H1 (cell line): ENCODE results near the gene EPHA4.

Experiments used
- CEBPB ChIP-seq: IDR thresholded peaks from 2 replicates; pipeline ENCODE4 v1.6.1; 2012; ENCODE audit warnings: low read depth, low read length
- CREB1 ChIP-seq: IDR thresholded peaks from 2 replicates; pipeline ENCODE4 v1.6.1; 2012; ENCODE audit warnings: inconsistent platforms
- KDM5A ChIP-seq: fragments of 200-600 bp; IDR thresholded peaks from 2 replicates; pipeline ENCODE4 v1.7.1; 2012; ENCODE audit warnings: mild to moderate bottlenecking, low read length, inconsistent platforms, mixed read lengths
- NANOG ChIP-seq: IDR thresholded peaks from 2 replicates; pipeline ENCODE4 v1.6.1; 2011; ENCODE audit warnings: low read length, low read depth, mild to moderate bottlenecking, inconsistent platforms; ENCODE audit not compliant: insufficient read depth, poor library complexity, severe bottlenecking
- POLR2A ChIP-seq, 2 experiments: IDR thresholded peaks; 1 replicate in 1 of 2; 2 replicates in 1 of 2; pipeline ENCODE4 v1.6.1; 2011; ENCODE audit warnings: low read depth in 2 of 2, low read length in 2 of 2, mild to moderate bottlenecking in 2 of 2; ENCODE audit errors: control extremely low read depth in 1 of 2
- POU5F1 ChIP-seq: IDR thresholded peaks from 2 replicates; pipeline ENCODE4 v1.6.1; 2011; ENCODE audit warnings: low read depth, mild to moderate bottlenecking, low read length, moderate library complexity
- RFX5 ChIP-seq: IDR thresholded peaks from 2 replicates; pipeline ENCODE4 v1.6.1; 2011; ENCODE audit warnings: low read depth, low read length, improper control_type of control experiment, borderline replicate concordance
- TCF12 ChIP-seq: IDR thresholded peaks from 2 replicates; pipeline ENCODE4 v1.6.1; 2011; ENCODE audit warnings: low read depth, mild to moderate bottlenecking, low read length
- TEAD4 ChIP-seq: IDR thresholded peaks from 2 replicates; pipeline ENCODE4 v1.6.1; 2012; ENCODE audit warnings: low read depth, low read length, inconsistent platforms, mixed read lengths
- TF ChIP-seq, protein P1 (sequence below): IDR thresholded peaks from 2 replicates; pipeline ENCODE4 v1.6.1; 2012; ENCODE audit warnings: inconsistent platforms
- TF ChIP-seq, protein P2 (sequence below), 3 experiments: IDR thresholded peaks; 1 replicate in 2 of 3; 2 replicates in 1 of 3; pipeline versions ENCODE4 v1.5.1 to v1.6.1; 2011; ENCODE audit warnings: low read length in 3 of 3, mild to moderate bottlenecking in 3 of 3, inconsistent platforms in 2 of 3, low read depth in 1 of 3, moderate library complexity in 1 of 3; ENCODE audit not compliant: insufficient read depth in 1 of 3; ENCODE audit errors: control extremely low read depth in 1 of 3

DNA sequence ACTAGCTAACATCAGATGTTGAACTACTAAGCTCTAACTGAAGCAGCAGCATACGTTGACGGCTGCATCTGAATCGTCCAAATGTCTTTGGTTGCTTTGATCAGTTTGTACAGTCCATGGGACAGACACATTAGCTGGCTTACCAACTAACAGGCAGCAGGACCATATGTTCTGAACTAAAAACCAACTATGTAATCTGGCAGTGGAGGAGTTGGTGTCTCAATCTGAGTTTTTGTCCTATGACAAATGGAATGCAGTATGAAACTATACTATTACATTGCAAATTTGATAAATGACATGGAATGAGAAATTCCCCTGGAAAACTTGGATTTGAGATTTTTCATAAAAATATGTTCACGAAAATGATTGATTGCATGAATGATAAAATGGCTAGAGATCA, 79.5 kb downstream of the EPHA4 start:
- TF ChIP-seq TCF12 (no peak), RFX5 (no peak), POLR2A (IDR thresholded peaks at IDR 0.05; ENCODE audit: control extremely low read depth in 1 of 2, low read depth in 2 of 2, low read length in 2 of 2) (no peak), POU5F1 (no peak), CREB1 (no peak), KDM5A (no peak), NANOG (no peak), CEBPB (no peak), TEAD4 (no peak)
- TF ChIP-seq, protein P1, sequence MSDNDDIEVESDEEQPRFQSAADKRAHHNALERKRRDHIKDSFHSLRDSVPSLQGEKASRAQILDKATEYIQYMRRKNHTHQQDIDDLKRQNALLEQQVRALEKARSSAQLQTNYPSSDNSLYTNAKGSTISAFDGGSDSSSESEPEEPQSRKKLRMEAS = no peak
- TF ChIP-seq, protein P2, sequence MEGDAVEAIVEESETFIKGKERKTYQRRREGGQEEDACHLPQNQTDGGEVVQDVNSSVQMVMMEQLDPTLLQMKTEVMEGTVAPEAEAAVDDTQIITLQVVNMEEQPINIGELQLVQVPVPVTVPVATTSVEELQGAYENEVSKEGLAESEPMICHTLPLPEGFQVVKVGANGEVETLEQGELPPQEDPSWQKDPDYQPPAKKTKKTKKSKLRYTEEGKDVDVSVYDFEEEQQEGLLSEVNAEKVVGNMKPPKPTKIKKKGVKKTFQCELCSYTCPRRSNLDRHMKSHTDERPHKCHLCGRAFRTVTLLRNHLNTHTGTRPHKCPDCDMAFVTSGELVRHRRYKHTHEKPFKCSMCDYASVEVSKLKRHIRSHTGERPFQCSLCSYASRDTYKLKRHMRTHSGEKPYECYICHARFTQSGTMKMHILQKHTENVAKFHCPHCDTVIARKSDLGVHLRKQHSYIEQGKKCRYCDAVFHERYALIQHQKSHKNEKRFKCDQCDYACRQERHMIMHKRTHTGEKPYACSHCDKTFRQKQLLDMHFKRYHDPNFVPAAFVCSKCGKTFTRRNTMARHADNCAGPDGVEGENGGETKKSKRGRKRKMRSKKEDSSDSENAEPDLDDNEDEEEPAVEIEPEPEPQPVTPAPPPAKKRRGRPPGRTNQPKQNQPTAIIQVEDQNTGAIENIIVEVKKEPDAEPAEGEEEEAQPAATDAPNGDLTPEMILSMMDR (IDR thresholded peaks at IDR 0.05; ENCODE audit: control extremely low read depth in 1 of 3, insufficient read depth in 1 of 3, low read depth in 1 of 3, low read length in 3 of 3) = no peak
